Activated T-helper 17 cell treated with anti-CD3 and anti-CD28 coated beads, Interleukin-2, amount 50 U/mL, for 72 hours (primary cell): ENCODE results near the gene RAB11A. TPM values are rescaled to one million over a fixed set of nuclear protein-coding genes. Genes with fewer than 3 reads are reported as not detected.

Source experiments
- ATAC-seq: fragments of 150-1000 bp; cut with Tn5 transposase; replicated peaks from 2 replicates; pipeline ENCODE4 v1.10.0; 2021; ENCODE audit warnings: mild to moderate bottlenecking, moderate library complexity
- H3K27ac Mint-ChIP-seq: one replicate; pipeline ENCODE4 v1.8.0; 2022; ENCODE audit warnings: mixed read lengths
- H3K27me3 Mint-ChIP-seq: one replicate; pipeline ENCODE4 v1.8.0; 2022; ENCODE audit warnings: mixed read lengths
- H3K36me3 Mint-ChIP-seq: one replicate; pipeline ENCODE4 v1.8.0; 2022; ENCODE audit warnings: low read depth, mild to moderate bottlenecking, mixed read lengths
- H3K4me1 Mint-ChIP-seq: one replicate; pipeline ENCODE4 v1.8.0; 2022; ENCODE audit warnings: mixed read lengths
- H3K4me3 Mint-ChIP-seq: one replicate; pipeline ENCODE4 v1.8.0; 2022; ENCODE audit warnings: mild to moderate bottlenecking, mixed read lengths
- H3K9me3 Mint-ChIP-seq: one replicate; pipeline ENCODE4 v1.8.0; 2022; ENCODE audit warnings: mixed read lengths
- total RNA-seq, 2 donors: library from RNA; stranded (reverse); gene quantifications; one replicate each; pipeline ENCODE4 v1.2.3, GENCODE V29; 2022

The RAB11A gene
- total RNA-seq, 2 donors from 2014 or later = 108 to 143 TPM

DNA sequence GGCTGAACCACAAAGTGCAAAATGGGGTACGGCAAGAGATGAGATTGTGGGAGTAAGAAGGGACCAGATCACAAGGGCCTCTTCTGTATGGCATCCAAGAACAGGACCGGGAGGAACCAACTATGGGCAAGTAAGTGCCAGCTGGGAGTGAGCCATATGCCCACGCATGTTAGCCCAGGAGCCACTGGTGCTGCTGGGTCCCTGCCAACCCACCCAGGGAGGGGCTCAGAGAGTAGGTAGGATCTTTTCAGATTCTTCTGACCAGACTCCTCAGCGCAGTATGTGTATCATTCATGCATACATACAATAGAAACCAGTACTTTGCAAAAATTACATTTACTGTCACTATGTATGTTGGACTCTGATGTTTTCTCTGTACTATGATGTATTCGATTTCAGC, 54.0 kb downstream of the RAB11A start:
- H3K9me3 Mint-ChIP-seq = no peaks in the 10 kb centered on the region
- no peak overlapping the region for H3K4me3 Mint-ChIP-seq
- H3K27me3 Mint-ChIP-seq = no peaks in the 10 kb centered on the region
- H3K4me1 Mint-ChIP-seq = peaks cover 5% of the 10 kb centered on the region
- no peak overlapping the region for H3K27ac Mint-ChIP-seq
- no peak for ATAC-seq
- no peaks in the 10 kb centered on the region for H3K36me3 Mint-ChIP-seq

DNA sequence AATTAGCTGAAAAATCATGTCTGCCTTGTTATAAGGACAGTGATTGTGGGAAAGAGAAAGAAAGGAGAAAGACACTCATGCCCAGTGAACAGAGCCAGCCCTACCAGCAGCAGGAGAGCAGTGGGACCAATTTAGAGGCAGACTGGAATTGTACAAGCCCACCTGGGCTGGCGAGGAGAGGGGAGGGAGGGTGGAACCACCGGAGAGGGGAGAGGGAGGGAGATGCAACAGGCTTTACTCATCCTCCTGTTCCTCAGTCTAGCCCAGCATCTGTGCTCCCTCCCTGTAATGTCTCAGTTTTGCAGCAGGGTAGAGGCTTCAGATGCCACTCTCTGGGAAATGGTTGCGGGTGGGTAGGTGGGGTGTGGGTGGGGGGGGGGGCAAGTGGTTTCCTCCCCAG, 54.7 kb downstream of the RAB11A start:
- H3K4me3 Mint-ChIP-seq = no peak overlapping the region
- no peaks in the 10 kb centered on the region for H3K36me3 Mint-ChIP-seq
- H3K9me3 Mint-ChIP-seq = no peaks in the 10 kb centered on the region
- H3K4me1 Mint-ChIP-seq = no peaks in the 10 kb centered on the region
- no peak overlapping the region for H3K27ac Mint-ChIP-seq
- no peaks in the 10 kb centered on the region for H3K27me3 Mint-ChIP-seq
- no peak for ATAC-seq

DNA sequence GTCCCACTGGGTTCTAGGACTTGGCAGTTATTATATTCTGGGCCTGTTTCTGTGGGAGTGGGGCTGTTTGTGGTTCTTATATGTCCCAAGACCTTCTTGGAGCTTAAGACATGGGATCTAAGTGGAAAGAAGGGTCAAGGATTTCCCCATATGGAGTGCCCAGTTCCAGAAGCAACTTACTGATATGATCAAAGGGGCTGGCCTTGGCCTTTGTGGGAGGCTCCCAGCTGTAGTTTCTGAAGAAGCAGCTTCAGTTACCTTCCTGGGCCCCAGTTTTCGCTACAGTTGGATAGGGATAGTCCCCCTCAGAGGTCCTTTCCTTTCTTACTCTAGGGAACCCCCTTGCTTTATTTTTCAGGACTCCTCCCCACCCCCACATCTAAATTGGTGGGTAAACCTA, 56.0 kb downstream of the RAB11A start:
- H3K36me3 Mint-ChIP-seq = no peaks in the 10 kb centered on the region
- H3K9me3 Mint-ChIP-seq = no peaks in the 10 kb centered on the region
- no peak for ATAC-seq
- H3K4me1 Mint-ChIP-seq = no peaks in the 10 kb centered on the region
- H3K27me3 Mint-ChIP-seq = no peaks in the 10 kb centered on the region
- no peak overlapping the region for H3K27ac Mint-ChIP-seq
- no peak overlapping the region for H3K4me3 Mint-ChIP-seq

DNA sequence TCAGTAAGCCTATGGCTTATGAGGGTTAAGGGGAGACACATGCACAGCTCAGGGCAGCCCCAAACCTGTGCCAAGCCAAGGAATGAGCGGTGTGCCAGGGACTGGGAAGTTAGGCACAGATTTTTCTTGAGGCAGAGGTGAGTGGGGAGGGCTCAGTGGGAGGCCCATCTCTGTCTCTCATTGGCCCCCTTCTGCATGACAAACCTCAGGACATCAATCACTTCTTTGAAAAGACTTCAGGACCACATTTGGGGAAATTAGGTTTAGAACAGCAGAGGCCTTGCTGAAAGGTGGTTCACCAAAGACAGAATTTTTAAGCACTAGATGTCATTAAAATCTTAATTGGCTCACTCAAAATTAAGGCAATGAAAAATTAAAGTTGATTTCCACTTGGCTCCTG, 57.2 kb downstream of the RAB11A start:
- H3K4me1 Mint-ChIP-seq = no peaks in the 10 kb centered on the region
- H3K27ac Mint-ChIP-seq = peak overlapping the region; percentile 7
- H3K36me3 Mint-ChIP-seq = no peaks in the 10 kb centered on the region
- H3K4me3 Mint-ChIP-seq = no peak overlapping the region
- H3K27me3 Mint-ChIP-seq = no peaks in the 10 kb centered on the region
- no peaks in the 10 kb centered on the region for H3K9me3 Mint-ChIP-seq
- ATAC-seq = no peak

DNA sequence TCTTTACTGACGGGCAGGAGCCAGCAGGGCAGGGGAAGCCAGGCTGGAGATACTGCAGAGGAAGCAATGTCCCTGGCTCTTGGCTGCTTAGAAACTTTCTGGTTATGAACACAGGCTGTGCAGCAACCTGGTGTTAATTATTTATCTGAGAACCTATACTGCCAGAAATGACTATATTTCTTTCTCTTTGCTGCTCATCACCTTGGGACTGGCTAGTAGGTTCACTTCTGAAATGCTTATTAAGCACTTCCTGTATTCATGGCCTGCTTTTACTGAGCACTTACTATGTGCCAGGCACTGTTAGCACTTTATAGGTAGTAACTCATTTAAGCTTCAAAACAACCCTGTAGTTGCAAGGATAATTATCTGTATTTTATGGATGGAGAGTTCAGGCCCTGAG, 57.6 kb downstream of the RAB11A start:
- Mint-ChIP-seq H3K9me3 (no peaks in the 10 kb centered on the region), H3K4me1 (no peaks in the 10 kb centered on the region), H3K4me3 (no peak overlapping the region), H3K27me3 (no peaks in the 10 kb centered on the region), H3K36me3 (no peaks in the 10 kb centered on the region), H3K27ac (peak overlapping the region; percentile 38)
- peak; percentile 48 for ATAC-seq

DNA sequence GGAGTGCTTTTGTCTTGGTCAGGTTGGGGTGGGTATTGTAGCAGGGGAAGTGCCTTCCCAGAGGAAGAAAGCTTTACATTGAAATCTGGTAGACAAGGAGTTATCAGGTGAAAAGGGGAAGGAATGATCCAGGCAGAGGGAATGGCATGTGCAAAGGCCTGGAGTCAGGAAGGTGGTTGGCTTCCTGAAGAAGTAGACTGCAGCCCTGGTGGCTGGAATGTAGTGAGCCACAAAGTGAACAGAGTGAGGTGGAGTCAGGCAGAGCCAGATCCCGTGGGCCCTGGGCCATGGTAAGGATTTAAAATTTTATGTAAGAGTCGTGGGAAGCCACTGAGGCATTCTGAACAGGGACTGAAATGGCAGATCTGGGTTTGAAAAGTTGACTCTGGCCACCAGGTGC, 58.3 kb downstream of the RAB11A start:
- no peak for ATAC-seq
- H3K36me3 Mint-ChIP-seq = no peaks in the 10 kb centered on the region
- H3K27ac Mint-ChIP-seq = peak overlapping the region; percentile 38
- no peaks in the 10 kb centered on the region for H3K4me1 Mint-ChIP-seq
- no peaks in the 10 kb centered on the region for H3K9me3 Mint-ChIP-seq
- no peak overlapping the region for H3K4me3 Mint-ChIP-seq
- no peaks in the 10 kb centered on the region for H3K27me3 Mint-ChIP-seq

DNA sequence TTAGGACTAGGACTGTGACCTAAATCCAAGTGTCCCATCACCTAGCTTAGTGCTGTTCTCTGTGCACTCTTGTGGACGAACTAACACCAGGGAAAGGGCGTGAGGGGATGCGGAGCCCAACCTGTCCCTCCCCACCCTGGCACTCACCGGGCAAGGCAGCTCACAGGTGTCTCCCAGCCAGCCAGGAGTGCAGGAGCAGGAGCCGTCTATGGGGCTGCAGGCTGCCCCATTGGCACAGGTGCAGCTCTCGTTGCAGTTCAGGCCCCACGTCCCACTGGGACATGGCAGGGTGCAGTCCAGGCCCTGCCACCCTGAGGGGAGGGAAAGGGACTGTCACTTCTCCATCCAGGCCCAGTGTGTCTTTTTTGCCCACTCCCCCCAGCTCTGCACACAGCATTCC, 60.3 kb downstream of the RAB11A start:
- no peak overlapping the region for H3K4me3 Mint-ChIP-seq
- H3K4me1 Mint-ChIP-seq = no peaks in the 10 kb centered on the region
- no peaks in the 10 kb centered on the region for H3K36me3 Mint-ChIP-seq
- no peak for ATAC-seq
- no peaks in the 10 kb centered on the region for H3K9me3 Mint-ChIP-seq
- no peak overlapping the region for H3K27ac Mint-ChIP-seq
- no peaks in the 10 kb centered on the region for H3K27me3 Mint-ChIP-seq

DNA sequence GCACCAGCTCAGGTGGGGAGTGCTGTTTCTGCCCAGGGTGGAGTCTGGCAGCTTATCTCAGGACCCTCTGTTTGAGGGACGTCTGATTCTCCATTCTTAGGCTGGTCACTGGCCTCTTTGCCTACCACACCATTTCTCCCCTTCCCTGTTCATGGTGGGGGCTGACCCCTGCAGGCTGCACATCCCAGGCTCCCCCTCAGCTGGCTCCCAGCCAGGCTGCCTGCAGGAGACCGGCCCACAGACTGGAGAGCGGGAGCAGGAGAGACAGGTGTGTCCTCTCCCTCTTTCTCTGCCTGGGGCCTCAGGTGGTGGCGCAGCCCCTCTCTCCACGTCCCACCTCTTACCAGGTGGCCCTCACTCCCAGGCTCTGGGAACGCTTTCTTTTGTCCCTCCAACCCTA, 60.8 kb downstream of the RAB11A start:
- Mint-ChIP-seq H3K27me3 (no peaks in the 10 kb centered on the region), H3K4me1 (no peaks in the 10 kb centered on the region), H3K4me3 (no peak overlapping the region), H3K9me3 (no peaks in the 10 kb centered on the region), H3K27ac (no peak overlapping the region), H3K36me3 (no peaks in the 10 kb centered on the region)
- no peak for ATAC-seq

DNA sequence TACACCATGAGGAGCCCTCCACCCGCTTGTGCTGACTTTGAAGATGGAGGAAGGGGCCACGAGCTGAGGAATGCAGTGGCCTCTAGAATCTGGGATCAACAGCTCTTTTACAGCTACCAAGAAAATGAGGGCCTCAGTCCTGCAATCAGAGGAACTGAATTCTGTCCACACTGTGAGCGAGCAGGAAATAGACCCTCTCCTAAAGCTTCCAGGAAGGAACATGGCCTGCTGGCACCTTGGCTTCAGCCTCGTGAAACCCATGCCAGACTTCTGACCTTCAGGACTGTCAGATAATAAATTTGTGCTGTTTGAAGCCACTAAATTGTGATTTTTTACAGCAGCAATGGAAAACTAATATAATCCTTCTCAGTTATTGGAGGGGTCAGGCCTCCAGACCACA, 61.9 kb downstream of the RAB11A start:
- ATAC-seq = no peak
- Mint-ChIP-seq H3K27me3 (no peaks in the 10 kb centered on the region), H3K4me1 (no peaks in the 10 kb centered on the region), H3K36me3 (no peaks in the 10 kb centered on the region), H3K27ac (no peak overlapping the region), H3K9me3 (no peaks in the 10 kb centered on the region), H3K4me3 (no peak overlapping the region)

DNA sequence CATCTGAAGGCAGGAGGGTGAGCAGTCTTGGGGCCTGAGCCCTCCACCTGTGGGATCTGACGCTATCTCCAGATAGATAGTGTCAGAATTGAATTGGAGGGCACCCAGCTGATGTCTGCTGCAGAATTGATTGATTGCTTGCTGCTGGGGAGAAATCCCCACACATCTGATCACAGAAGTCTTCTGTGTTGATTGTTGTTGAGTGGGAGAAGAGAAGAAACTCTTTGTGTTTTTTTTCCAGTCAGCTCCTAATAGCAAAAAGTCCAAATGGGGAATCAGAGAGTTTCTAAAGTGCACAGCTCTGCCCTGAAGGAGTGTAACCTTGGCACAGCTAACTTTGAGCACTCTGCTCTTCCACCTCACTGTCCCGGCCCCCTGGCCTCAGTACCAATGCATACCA, 66.1 kb downstream of the RAB11A start:
- no peak overlapping the region for H3K27ac Mint-ChIP-seq
- H3K9me3 Mint-ChIP-seq = no peaks in the 10 kb centered on the region
- H3K27me3 Mint-ChIP-seq = no peaks in the 10 kb centered on the region
- no peak for ATAC-seq
- H3K4me3 Mint-ChIP-seq = no peak overlapping the region
- H3K36me3 Mint-ChIP-seq = no peaks in the 10 kb centered on the region
- no peaks in the 10 kb centered on the region for H3K4me1 Mint-ChIP-seq

DNA sequence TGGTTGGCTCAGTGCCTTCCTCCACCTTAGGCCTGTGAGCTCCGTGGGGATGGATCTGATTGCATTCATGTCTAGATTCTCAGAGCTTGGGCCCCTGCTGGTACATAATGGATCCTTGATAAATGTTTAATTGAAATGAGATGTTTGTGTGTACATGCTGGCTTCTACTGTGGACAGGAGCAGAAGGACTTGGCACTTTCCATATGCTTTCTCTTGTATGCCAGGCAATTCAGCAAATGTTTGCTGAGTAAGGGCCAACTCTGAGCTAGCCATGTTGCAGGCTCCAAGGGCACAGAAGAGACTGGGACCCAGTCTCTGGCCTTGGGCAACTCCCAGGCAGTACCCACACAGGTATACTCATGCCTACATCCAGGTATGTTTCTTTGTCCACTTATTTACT, 67.0 kb downstream of the RAB11A start:
- Mint-ChIP-seq H3K4me3 (no peak overlapping the region), H3K4me1 (no peaks in the 10 kb centered on the region), H3K36me3 (no peaks in the 10 kb centered on the region), H3K27me3 (no peaks in the 10 kb centered on the region), H3K9me3 (no peaks in the 10 kb centered on the region), H3K27ac (no peak overlapping the region)
- no peak for ATAC-seq

DNA sequence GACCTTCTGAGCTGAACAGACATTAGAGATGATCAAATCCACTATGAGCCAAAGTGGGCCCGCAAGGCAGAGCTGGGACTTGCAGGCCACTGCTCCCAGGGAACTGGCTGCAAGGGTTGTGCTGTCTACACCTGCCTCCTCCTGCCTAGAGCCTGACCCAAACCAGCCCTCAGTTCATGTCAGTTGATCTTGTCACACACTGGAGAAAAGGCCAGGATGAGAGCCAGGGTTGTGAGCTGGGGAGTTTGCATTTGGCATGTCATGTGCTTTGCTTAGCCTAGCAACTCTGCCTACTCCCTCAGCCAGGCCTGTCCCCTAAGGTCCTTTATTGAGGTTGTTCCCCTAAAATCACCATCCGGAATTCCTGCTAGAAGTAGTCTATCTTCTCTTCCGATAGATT, 67.8 kb downstream of the RAB11A start:
- H3K4me1 Mint-ChIP-seq = peaks cover under 1% of the 10 kb centered on the region
- no peak overlapping the region for H3K4me3 Mint-ChIP-seq

DNA sequence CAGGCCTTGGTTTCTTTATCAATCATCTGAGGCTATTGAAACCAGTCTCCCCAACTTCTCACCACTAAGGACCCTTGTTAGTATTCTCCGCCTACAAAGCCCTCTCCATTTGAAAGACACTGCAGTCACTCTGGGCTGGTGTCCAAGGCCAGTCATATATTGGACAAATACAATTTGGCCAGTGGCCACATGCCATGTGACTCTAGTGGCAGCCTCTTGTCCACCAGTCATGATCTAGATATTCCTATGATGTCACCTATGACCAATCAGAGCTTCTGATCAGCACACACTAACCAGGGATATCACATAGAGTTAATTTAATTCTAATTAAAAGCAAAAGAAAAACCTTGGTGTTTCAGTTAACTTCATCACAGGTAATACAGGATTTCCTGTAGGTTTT, 68.2 kb downstream of the RAB11A start:
- Mint-ChIP-seq H3K36me3 (no peaks in the 10 kb centered on the region), H3K27me3 (no peaks in the 10 kb centered on the region), H3K4me3 (no peak overlapping the region), H3K9me3 (no peaks in the 10 kb centered on the region), H3K27ac (no peak overlapping the region), H3K4me1 (peaks cover 4% of the 10 kb centered on the region)
- ATAC-seq = peak; percentile 6

More for the DNA sequence above, 67.8 kb downstream of the RAB11A start:
- ATAC-seq = no peak
- Mint-ChIP-seq H3K9me3 (no peaks in the 10 kb centered on the region), H3K27ac (no peak overlapping the region), H3K36me3 (no peaks in the 10 kb centered on the region), H3K27me3 (no peaks in the 10 kb centered on the region)

DNA sequence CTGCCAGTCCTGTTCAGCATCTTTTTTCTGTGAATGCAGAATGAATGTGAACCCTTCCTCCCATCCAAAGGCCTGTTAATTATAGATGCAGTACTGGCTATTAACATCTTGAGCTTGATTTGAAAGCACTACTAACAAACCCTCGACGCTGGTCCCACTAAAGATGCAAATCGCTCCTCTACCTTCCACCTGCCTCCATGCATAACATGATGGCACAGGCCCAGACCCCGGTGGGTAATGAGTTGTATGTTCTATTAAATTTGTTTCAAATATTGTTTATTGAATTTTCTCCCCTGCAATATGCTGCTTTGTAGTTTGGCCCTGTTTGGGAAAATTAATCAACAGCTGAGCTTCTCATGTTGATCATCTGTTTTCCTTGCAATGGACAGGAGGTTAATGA, 69.3 kb downstream of the RAB11A start:
- Mint-ChIP-seq H3K27me3 (no peaks in the 10 kb centered on the region), H3K4me1 (peaks cover 6% of the 10 kb centered on the region), H3K9me3 (no peaks in the 10 kb centered on the region), H3K27ac (no peak overlapping the region), H3K36me3 (no peaks in the 10 kb centered on the region), H3K4me3 (no peak overlapping the region)
- ATAC-seq = no peak

DNA sequence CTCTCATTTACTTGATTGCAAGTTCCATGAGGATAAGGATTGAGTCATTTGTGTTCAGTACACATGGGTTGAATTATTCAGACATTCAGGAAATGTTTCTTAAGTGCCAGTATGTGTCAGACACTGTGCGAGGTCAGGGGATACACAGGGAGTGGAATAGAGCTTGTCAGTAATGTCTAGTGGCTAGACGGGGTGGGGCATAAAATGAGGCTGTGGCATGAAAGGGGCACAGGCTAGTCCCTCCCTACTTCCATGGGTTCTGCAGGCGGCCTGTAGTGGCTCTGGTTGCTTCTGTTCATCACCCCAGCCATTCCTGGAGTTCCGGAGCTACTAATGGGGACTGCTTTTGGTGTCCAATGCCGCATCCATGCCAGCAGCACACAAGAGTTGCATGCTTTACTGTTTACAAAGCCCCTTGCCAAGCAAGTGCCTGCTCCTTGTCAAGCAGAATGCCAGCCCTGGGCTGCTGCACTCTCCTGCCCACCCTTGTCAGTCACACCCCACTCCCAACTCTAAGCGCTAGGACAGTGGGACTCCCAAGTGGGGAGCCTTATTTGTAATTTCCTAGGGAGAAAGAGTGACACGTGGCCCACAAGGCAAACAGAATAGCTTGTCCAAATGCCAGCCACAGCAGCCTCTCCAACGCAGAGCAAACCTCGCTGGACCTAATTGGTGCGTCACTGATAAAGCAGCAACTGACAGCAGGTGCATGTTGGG, 70.8 kb downstream of the RAB11A start:
- H3K36me3 Mint-ChIP-seq = no peaks in the 10 kb centered on the region
- no peaks in the 10 kb centered on the region for H3K27me3 Mint-ChIP-seq
- H3K9me3 Mint-ChIP-seq = no peaks in the 10 kb centered on the region
- peaks cover 6% of the 10 kb centered on the region for H3K4me1 Mint-ChIP-seq
- H3K27ac Mint-ChIP-seq = no peak overlapping the region
- ATAC-seq = no peak
- H3K4me3 Mint-ChIP-seq = no peak overlapping the region

DNA sequence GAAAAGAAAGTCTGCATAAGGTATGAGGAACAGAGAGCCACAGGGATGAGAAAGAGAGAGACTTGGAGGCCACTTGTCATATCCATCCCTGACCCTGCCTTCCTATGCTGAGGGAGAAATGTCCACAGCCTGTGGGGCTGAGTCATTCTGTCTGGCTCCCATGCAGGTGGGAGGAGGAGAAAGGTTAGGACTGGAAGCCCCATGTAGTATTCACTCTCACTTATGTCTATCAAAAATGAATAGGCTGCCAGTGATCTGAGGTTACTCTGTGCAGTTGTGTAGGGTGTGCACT, 71.3 kb downstream of the RAB11A start:
- H3K27ac Mint-ChIP-seq = no peak overlapping the region
- H3K36me3 Mint-ChIP-seq = no peaks in the 10 kb centered on the region
- peak; percentile 40 for ATAC-seq

More for the DNA sequence above, 71.3 kb downstream of the RAB11A start:
- H3K4me1 Mint-ChIP-seq = peaks cover 6% of the 10 kb centered on the region
- no peak overlapping the region for H3K4me3 Mint-ChIP-seq
- H3K27me3 Mint-ChIP-seq = no peaks in the 10 kb centered on the region
- H3K9me3 Mint-ChIP-seq = no peaks in the 10 kb centered on the region
